Activated B cell treated with CpG ODN at 0.5 μM for 24 hours (primary cell): ENCODE measurements around the gene MIS12. TPM values are rescaled to one million over a fixed set of nuclear protein-coding genes. Genes with fewer than 3 reads are reported as not detected.

Experiments used
- ATAC-seq: fragments of 200-7000 bp; cut with Tn5 transposase; one replicate; pipeline ENCODE4 v1.10.0; 2021; ENCODE audit warnings: low read depth, mild to moderate bottlenecking, moderate library complexity
- CTCF ChIA-PET: fragments of 350-600 bp; sonication (Branson Sonifier 250); formaldehyde crosslinking; loops from one replicate; lab custom pipeline; 2021; ENCODE audit warnings: antibody characterized with exemption; lab: Charles Lee
- POLR2A ChIA-PET: fragments of 350-600 bp; sonication (Branson Sonifier 250); formaldehyde crosslinking; loops from one replicate; lab custom pipeline; 2021; ENCODE audit warnings: antibody characterized with exemption; lab: Charles Lee
- DNase-seq: peaks from one replicate; pipeline ENCODE4 v3.0.0; 2022
- H3K27ac Mint-ChIP-seq: one replicate; pipeline ENCODE4 v1.8.0; 2020; ENCODE audit warnings: mixed read lengths
- H3K27me3 Mint-ChIP-seq: one replicate; pipeline ENCODE4 v1.8.0; 2021; ENCODE audit warnings: mixed read lengths
- H3K36me3 Mint-ChIP-seq: one replicate; pipeline ENCODE4 v1.8.0; 2021; ENCODE audit warnings: low read depth, mixed read lengths
- H3K4me1 Mint-ChIP-seq: one replicate; pipeline ENCODE4 v1.8.0; 2021; ENCODE audit warnings: mixed read lengths
- H3K4me3 Mint-ChIP-seq: one replicate; pipeline ENCODE4 v1.8.0; 2020; ENCODE audit warnings: mild to moderate bottlenecking, mixed read lengths
- H3K9me3 Mint-ChIP-seq: one replicate; pipeline ENCODE4 v1.8.0; 2020; ENCODE audit warnings: mixed read lengths
- CTCF ChIP-seq: fragments of 200-600 bp; IDR thresholded peaks from one replicate; pipeline ENCODE4 v1.8.0; 2022; ENCODE audit warnings: antibody characterized with exemption, mild to moderate bottlenecking
- intact Hi-C: fragments of 100-400 bp; cut with micrococcal nuclease; formaldehyde crosslinking; loops from one replicate; pipeline ENCODE4 v1.15.1; 2024
- total RNA-seq: library from RNA; stranded (reverse); gene quantifications from 2 replicates; pipeline ENCODE4 v1.2.3, GENCODE V29; 2022

Gene MIS12
- total RNA-seq, 1 donor from 2014 or later: 29.7 TPM

- H3K4me1 Mint-ChIP-seq: peaks cover 20% of the 10 kb centered on the region
- no peak overlapping the region for H3K4me3 Mint-ChIP-seq
- POLR2A ChIA-PET: interaction anchor here (1.6 kb wide), 1 partner anchor 16 kb away, joined by 4 read pairs; the partner anchor contains the start of genes DERL2 and MIS12
- CTCF ChIA-PET: no interaction called here
- H3K27me3 Mint-ChIP-seq: peaks cover 2% of the 10 kb centered on the region
- intact Hi-C loops: no loop called here
- TF ChIP-seq CTCF: no peak
- H3K9me3 Mint-ChIP-seq: no peaks in the 10 kb centered on the region
- H3K27ac Mint-ChIP-seq: no peak overlapping the region
- H3K36me3 Mint-ChIP-seq: peaks cover 15% of the 10 kb centered on the region
- no peak for ATAC-seq
- DNase-seq: no peak
These were observed 16.2 kb downstream of the MIS12 start for GRCh38 chr17:5502552-5502951.

GRCh38 chr17:5506307-5506706 lies 19.9 kb downstream of the MIS12 start:
- no peaks in the 10 kb centered on the region for H3K27me3 Mint-ChIP-seq
- TF ChIP-seq CTCF: no peak
- peaks cover 3% of the 10 kb centered on the region for H3K4me1 Mint-ChIP-seq
- peaks cover 33% of the 10 kb centered on the region for H3K36me3 Mint-ChIP-seq
- ATAC-seq: no peak
- CTCF ChIA-PET: no interaction called here
- POLR2A ChIA-PET: no interaction called here
- H3K27ac Mint-ChIP-seq: no peak overlapping the region
- intact Hi-C loops: no loop called here
- no peaks in the 10 kb centered on the region for H3K9me3 Mint-ChIP-seq
- H3K4me3 Mint-ChIP-seq: no peak overlapping the region
- no peak for DNase-seq

- CTCF ChIA-PET: no interaction called here
- no peak for DNase-seq
- Mint-ChIP-seq H3K9me3 (peaks cover 3% of the 10 kb centered on the region), H3K27me3 (no peaks in the 10 kb centered on the region), H3K27ac (no peak overlapping the region), H3K4me1 (peaks cover 11% of the 10 kb centered on the region), H3K4me3 (no peak overlapping the region), H3K36me3 (peaks cover 48% of the 10 kb centered on the region)
- no peak for TF ChIP-seq CTCF
- intact Hi-C loops: no loop called here
- ATAC-seq: no peak
- POLR2A ChIA-PET: no interaction called here
These were observed 22.4 kb downstream of the MIS12 start for GRCh38 chr17:5508810-5509209.

GRCh38 chr17:5509482-5509881 lies 23.1 kb downstream of the MIS12 start:
- DNase-seq (no peak), ATAC-seq (no peak)
- POLR2A ChIA-PET: no interaction called here
- Mint-ChIP-seq H3K4me1 (peaks cover 11% of the 10 kb centered on the region), H3K36me3 (peaks cover 53% of the 10 kb centered on the region), H3K4me3 (no peak overlapping the region), H3K27ac (no peak overlapping the region), H3K27me3 (no peaks in the 10 kb centered on the region), H3K9me3 (peaks cover 3% of the 10 kb centered on the region)
- intact Hi-C loops: no loop called here
- no peak for TF ChIP-seq CTCF
- CTCF ChIA-PET: no interaction called here

- no peak overlapping the region for H3K4me3 Mint-ChIP-seq
- H3K4me1 Mint-ChIP-seq: peaks cover 11% of the 10 kb centered on the region
- no peaks in the 10 kb centered on the region for H3K27me3 Mint-ChIP-seq
- H3K36me3 Mint-ChIP-seq: peaks cover 62% of the 10 kb centered on the region
- H3K27ac Mint-ChIP-seq: no peak overlapping the region
- CTCF ChIA-PET: no interaction called here
- DNase-seq (no peak), ATAC-seq (no peak)
- intact Hi-C loops: no loop called here
- H3K9me3 Mint-ChIP-seq: peaks cover 3% of the 10 kb centered on the region
- POLR2A ChIA-PET: interaction anchor here (0.7 to 0.9 kb wide), 2 partner anchors 15 to 1150 kb away, joined by 3 read pairs; no protein-coding TSS in a partner anchor
- no peak for TF ChIP-seq CTCF
These were observed 24.4 kb downstream of the MIS12 start for GRCh38 chr17:5510771-5511170.
